ENCODE data around the gene ERN2.

ERN2 gene

DNA sequence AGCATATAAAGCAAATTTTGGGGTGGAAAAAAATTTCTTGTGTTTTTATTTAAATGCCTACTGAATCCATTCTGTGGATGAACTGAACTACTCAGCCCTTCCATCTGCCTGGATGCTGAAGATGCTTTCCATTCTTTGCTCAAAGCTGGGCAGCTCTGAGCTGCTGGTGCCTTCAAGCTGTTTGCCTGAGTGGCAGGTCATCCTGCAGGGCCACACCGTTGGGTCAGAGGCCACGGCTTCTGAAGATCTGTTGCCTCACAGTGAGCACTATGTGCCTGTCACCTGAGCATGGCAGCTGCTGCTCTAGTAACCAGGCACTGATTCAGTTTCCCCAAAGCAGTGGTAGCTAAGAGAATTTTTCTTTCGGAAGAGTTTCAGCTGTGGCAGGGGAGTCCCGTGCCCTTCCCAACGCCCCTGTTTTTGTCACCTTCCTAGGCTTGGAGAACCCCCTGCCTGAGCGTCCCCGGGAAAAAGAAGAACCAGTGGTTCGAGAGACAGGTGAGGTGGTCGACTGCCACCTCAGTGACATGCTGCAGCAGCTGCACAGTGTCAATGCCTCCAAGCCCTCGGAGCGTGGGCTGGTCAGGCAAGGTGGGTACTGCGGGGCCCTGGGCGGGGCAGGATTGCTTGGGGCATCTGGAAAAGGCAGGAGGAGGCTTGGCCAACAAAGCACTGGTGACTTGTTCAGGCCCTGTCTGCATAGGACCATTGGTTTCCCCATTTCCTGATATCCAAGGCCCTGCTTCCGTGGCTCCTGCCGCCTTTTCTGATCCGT lies 25.8 kb downstream of the ERN2 start:
- no peak for DNase-seq (ENCODE audit: low spot score)

DNA sequence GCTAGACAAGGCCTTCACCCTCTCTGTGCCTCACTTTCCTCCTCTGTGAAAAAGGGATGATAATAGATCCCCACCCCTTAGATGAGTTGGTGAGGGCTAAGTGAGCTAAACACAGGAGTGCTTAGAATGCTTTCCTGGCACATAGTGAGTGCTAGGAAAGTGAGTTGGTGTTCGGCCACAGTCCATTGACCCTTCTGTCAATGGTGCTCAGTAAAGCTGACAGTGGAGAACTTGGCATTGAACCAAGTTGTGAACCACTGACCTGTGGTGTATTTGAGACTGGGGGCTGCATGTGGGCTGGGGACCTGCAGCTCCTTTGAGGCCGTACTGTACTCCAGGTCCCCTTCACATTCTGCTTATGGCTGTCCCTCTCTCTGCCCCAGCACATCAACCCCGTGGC lies 29.5 kb downstream of the ERN2 start:
- DNase-seq (ENCODE audit: low spot score): no peak

DNA sequence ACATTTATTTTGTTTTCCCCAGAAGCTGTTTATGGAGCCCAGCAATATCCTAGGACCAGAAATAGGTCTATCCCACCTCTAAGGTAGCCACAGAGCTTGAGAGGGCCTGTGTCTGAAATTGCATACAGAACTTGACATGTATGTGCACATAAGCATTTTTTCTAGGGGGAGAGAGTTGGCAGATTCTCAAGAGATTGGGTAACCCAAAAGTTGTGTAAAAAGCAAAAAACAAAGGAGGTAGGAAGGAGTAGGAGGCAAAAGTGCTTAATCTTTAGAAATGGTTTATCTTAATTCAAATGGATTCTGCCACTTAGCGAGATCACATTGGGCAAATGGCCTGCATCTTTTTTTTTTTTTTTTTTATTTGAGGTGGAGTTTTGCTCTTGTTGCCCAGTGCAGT lies 30.8 kb downstream of the ERN2 start:
- DNase-seq (ENCODE audit: low spot score): no peak

DNA sequence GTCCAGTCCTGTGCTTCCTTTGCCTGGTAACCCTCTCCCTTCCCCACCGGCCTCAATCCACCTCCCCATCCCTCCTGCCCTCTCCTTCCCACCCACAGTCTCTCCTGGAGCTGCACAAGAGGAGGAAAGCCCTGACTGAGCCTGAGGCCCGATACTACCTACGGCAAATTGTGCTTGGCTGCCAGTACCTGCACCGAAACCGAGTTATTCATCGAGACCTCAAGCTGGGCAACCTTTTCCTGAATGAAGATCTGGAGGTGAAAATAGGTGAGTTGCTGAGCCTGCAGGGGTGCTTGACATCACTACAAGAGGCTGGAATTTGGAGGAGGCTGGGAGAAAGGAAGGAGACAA lies 33.1 kb downstream of the ERN2 start:
- DNase-seq (ENCODE audit: low spot score): no peak

DNA sequence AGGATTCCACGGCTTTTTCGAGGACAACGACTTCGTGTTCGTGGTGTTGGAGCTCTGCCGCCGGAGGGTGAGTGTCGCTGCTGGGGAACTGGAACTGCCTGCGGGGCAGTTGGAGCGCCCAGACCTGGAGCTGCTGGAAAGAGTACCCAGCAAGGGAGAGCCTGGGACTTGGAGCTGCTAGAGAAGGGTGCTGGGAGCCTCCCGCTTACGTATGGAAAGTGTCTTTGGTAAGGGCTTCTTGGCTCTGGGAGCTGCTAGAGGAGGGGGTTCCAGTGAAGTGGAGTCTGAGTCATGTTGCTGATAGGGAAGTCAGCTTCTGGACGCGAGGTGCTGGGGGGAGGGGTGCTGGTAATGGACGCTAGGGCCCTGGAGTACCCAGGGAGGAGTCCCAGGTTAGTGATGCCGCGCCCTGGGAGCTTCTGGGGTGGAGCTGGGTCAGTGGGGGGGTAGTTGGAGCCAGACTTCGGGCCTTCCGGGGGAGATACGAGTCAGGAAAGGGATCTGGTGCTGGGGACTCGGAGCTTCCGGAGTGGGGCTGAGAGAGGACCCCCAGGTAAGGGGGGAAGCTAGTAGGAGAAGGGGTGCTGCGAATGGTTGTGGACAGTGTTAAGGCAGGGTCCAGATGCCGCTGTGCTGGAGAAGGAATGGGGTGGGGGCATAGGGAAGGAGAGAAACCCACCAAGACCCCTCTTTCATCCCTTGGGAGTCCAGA lies 33.6 kb downstream of the ERN2 start:
- peak; percentile 69 for DNase-seq (ENCODE audit: low spot score)

DNA sequence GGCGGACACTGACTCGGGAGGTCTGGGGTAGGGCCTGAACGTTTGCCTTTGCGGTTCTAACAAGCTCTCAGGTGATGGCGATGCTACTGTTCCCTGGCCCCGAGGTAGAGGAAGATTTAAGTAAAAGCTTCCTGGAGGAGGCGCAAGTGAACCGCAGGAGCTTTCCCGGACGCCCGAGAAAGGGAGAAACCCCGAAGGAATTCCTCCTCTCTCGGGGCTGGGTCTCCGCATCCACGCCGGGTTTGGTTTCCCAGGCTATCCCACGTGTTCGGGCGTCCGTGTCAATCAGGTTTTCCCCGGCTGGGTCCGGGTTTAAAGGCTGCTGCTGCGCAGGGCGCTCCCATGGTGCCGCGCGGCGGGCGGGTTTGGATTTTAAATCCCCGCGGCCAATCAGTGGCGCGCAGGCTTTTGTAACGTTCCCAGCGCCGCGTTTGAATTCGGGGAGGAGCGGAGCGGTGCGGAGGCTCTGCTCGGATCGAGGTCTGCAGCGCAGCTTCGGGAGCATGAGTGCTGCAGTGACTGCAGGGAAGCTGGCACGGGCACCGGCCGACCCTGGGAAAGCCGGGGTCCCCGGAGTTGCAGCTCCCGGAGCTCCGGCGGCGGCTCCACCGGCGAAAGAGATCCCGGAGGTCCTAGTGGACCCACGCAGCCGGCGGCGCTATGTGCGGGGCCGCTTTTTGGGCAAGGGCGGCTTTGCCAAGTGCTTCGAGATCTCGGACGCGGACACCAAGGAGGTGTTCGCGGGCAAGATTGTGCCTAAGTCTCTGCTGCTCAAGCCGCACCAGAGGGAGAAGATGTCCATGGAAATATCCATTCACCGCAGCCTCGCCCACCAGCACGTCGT lies 34.4 kb downstream of the ERN2 start, which contains the start of gene PLK1:
PLK1 (plus strand) TSS at position 460 of the 844 bp plus-strand sequence; CDS start at position 504, 44 bp downstream.
- DNase-seq (ENCODE audit: low spot score): peak; percentile 89

DNA sequence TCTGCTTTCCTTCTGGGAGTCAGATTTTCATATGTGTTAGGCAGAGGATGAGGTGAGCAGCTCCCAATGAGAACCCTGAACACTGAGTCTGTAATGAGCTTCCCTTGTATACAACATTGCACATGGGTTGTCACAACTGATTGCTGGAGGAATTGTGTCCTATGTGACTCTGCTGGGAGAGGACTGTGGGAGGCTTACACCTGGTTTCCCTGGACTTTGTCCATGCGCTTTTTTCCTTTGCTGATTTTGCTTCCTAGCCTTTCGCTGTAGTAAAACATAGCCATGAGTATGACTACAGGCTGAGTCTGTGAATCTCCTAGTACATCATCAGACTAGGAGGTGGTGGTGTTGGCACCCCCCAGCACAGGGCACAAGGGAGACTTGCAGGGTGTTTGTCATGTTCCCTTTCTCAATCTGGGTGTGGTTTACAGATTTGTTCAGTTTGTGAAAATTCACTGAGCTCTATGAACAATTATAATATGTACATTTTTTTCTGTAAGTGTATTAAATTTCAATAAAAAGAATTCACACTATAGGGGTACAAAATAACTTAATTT lies 36.0 kb downstream of the ERN2 start:
- DNase-seq (ENCODE audit: low spot score): peak; percentile 62

DNA sequence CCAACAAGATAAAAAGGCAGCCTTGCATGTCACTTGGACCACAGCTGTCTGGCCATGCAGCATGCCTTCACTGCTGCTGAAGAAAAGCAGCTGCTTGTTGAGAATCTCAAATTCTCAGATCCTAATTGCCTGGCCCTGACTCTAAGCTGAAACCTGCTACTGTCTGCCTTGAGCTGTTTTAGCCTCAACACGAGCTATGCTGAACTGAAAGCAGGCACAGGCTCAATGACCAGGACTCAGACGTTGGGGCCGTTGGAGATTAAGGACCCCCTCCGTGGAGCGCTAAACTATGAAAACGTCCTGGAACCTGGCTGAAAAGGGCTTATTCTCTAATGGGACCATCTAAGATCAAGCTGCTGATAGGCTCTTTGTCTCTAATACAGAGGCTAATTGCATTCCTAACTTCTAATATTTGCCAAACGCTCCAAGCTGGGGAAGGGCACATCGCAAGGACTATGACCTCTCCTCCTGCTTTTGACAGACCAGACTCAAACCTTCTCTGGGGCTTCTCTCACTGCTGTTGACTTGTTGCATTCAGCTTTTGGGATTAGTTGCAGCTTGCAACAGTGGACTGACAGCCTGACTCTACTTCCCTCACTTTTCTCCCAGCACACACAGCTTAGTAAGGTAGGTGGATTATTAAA lies 38.9 kb downstream of the ERN2 start:
- DNase-seq (ENCODE audit: low spot score): no peak

DNA sequence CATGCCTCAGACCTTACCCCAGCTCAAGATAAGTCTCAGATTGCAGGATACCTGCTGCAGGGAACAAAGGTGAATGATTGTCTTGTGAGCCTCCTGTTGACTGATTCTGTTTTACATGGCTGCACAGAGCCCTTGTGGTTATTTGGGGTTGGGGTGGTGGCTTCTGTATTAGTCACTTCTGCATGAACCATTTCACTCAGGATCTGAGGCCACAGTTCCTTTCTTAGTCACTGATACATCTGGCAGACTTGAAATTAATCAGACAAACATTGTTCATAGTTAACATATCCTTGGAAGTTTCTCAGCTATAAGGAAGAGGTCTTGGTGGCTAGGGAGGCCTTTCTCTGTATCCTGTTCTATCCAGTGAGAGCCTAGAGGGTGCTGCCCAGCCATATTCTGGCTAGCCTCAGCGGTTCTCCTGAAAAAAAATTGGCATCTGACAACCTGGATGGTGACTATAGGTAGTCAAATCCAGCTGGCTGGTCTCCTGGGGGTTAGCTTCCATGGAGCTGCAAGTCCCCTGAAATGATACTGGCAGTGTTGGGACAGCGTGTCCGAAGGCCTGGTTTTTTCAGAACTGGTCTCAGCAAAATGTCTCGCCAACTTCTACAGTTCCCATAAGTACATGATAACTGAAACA lies 42.8 kb downstream of the ERN2 start:
- DNase-seq (ENCODE audit: low spot score): peak; percentile 68

DNA sequence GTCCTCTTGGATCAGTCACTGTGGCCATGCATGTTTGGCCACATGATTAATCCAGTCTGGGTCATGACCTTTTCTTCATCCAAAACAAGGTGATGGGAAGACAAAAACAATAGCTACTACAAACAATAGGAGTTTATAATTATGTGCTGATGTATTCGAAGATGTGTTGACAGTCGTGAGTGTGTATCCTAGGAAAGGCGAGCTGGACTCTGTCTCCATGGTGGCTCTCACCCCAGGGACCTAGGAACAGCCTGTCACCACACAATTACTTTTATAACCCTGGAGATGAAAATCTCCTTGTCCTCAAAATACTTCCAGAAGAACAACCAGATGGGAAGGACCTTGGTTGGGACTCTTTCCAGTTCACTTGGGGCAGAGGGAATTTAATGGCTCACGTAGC lies 44.1 kb downstream of the ERN2 start:
- DNase-seq (ENCODE audit: low spot score): no peak

DNA sequence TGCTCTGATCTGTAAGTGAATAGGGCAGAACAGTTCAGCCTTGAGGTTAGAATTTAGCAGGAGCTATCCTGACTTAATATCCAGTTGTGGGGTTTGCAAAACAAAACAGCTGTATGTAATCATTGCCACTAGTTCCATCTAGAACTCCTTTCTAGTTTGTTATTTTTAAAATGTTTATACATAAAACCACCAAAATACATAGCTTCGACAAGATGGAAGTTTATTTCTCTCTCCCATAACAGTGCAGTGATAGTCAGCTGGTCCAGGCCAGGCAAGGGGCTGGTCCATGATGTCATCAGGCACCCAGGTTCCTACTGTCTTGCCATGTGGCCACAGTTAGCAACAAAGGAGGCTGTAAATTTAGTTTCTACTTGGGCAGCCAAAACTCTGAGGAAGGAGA lies 44.8 kb downstream of the ERN2 start:
- no peak for DNase-seq (ENCODE audit: low spot score)

DNA sequence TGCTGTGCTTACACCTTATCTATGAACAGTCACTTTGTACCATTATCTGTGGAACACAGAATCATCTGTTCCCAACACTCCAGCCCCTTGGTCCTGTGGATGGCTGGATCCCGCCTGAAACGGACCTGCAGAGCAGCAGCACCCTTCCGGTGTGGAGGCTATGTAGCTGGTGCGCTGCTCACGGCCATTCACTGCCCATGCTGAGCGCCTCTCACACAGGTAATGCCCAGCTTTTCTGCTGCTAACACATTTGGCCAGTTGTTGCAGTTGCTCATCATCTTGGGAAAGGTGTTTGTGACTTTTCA lies 45.7 kb downstream of the ERN2 start:
- DNase-seq (ENCODE audit: low spot score): no peak

DNA sequence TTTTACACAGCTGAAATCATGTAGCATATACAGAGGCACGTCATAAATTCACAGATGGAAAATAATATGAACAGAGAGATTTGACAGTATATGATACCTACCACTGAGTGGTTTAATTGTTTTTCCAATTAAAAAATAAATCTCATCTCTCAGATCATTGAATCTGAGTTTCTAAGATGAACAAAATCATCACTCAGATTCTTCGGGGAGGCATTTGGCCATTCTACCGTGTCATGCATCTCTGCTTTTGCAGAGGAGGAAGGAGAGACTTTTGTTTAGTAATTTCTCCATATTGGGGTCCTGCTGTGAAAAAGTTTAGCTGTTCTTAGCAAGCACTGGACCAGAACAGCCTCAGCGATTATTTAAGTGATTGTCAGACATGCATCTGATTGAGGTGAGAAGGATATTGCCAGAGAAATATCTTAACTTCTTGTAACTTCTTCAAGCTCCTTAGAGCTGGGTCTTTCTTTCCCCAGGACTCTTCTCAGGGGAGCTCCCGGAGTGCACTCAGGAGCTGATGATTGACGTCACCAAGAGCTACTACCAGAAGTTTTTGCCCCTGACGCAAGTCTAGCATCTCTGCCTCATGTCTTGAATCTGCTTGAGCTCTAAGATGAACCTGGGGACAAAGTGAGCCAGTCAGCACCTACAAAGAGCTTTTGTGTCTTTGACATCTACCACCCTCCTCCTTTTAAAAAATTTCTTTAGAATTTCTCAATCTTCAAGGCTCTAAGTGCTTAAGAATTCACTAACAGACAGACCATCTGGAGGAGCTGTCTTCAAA lies 46.3 kb downstream of the ERN2 start:
- no peak for DNase-seq (ENCODE audit: low spot score)

DNA sequence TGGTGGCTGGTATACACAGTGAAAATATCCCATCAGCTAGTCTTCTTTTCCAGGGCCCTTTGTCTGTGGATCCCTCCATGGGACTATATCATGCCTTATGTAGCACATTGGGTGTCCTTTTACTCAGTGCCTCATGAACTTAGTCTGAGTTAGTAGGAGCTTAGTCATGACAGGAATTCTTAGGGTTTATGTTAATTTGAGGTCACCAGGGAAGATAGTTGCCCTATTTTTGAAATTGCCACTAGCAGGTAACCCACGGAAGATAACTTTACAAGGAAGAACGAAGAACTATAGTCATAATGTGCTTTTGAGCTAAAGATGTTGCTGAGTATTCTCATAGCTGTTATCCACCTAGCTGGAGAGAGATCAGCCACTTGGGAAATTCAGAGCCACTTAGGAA lies 49.1 kb downstream of the ERN2 start:
- no peak for DNase-seq (ENCODE audit: low spot score)

DNA sequence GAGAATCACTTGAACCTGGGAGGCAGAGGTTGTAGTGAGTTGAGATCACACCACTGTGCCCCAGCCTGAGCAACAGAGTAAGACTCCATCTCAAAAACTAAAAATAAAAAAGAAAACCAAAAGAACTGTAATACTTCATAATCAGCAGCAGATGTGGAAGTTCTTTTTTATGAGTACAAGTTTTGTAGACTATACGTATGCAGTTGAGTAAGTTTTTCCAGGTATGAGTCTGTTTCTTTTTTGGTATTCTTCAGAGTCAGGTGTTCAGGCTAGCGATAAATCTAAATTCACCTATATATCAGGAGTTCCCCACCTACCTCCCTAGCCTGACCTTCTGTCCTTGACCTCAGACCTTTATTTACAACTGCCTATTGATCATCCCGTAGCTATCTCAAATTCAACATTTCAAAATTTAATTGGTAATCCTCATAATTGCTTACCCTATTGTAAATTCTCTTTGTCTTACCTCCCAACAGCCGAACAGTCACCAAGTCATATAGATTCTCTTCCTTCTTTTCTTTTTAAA lies 61.0 kb downstream of the ERN2 start:
- DNase-seq (ENCODE audit: low spot score): no peak

DNA sequence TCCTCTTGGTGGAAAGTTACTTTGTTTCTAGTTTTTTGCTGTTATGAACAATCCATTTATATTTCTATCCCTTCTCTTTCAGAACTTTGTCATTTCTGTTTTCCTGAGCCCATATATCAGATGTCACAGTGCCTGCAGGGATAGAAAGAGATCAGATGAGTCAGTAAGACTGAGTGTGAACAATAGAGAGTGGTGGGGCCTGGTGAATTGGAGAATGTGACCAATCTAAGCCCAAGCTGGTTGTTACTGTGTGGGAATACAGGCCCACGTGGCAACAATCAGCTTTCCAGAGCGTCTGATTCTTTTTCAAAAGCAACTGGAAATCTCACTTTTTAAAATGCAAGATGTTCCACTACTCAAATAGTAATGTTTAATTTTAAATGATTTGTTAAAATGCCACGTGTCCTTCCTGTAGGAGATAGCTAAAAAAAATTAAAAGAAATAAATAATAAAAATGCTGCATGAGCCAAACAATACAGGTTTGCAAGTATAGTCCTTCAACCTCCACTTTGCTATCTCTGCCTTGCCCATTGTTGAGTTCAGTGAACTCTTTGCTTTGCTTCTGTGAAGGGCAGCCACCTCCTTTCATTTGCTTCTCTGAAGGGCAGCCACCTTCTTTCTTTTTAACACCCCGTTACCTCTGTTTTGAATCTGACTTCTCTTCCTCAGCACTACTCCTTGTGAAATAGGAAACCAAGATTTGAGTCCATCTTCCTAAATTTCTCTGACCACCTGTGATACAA lies 62.2 kb downstream of the ERN2 start:
- DNase-seq (ENCODE audit: low spot score): no peak

DNA sequence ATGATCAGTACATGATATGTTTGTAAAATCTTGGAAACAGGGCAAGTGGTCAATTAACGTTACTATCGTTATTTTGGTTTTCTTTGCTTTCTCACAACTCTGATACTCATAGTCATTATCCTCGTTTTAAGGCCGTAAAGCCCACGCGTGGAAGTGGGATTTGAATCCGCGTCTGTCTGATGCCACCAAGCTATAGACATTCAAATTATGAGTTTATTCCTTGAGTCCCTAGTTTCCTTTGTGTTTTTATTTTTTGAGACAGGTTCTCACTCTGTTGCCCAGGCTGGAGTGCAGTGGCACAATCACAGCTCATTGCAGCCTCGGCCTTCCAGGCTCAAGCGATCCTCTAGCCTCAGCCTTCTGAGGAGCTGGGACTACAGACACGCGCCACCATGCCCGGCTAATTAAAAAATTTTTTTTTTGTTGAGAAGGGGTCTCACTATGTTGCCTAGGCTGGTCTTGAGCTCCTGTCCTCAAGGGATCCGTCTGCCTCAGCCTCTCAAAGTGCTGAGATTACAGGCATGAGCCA lies 70.7 kb downstream of the ERN2 start:
- DNase-seq (ENCODE audit: low spot score): peak; percentile 23

DNA sequence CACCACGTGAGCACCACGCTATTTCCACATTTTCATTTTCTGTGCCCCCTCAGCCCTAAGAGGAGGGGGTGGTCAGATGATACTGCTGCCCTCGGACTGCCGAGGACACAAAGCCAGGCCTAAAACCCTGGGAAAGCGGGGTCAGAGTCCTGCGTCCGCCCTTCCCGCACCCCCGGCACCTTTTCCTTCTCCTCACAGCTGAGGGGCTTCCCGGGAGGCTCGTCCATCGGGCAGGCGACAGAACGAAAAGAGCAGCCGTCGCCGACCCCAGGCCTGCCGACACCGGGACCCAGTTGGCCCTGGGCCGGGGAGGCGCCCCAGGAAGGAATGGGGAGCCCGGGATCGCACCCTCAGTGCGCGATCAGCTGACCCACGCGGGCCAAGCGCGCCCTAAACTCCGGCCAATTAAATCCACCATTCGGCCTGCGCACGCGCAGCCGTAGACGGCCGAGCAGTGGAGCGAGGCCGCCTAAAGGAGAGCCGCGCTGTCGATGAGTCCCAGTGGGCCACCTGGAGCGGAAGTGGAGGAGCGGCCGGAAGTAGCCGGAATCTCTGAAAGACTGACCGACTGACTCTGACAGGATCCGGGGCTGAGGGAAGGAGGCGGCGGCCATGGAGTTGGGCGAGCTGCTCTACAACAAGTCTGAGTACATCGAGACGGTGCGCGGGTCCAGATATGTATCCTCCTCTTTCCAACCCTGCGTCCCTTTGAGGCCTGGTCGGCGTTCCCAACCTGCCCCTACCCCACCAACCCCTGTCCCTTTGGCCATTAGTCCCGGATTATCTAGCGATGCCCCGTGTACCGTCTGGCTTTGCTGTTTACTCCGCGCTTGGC lies 71.9 kb downstream of the ERN2 start, which contains the start of the genes DCTN5 and PALB2:
DCTN5 (plus strand) TSS at position 536 of the 835 bp plus-strand sequence; CDS start at position 613, 77 bp downstream.
PALB2 (minus strand) TSS at position 380 of the 835 bp plus-strand sequence; CDS start at position 227, 153 bp downstream.
- peak; percentile 97 for DNase-seq (ENCODE audit: low spot score)

DNA sequence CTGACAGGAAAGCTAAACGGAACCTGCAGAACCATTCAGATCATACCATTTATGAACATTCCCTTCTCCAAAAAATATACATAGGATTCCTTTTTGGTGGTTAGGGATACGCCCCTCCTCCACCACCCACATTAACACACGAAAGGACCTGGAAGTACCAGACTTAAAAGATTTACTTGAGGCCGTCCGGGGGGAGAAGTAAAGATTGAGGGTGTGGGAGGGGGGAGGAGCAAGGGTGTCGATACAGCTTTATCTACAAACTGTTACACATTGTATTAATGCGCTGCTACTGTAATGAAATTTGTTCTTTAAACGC lies 72.4 kb downstream of the ERN2 start:
- no peak for DNase-seq (ENCODE audit: low spot score)
